GM23338 (cell line): ENCODE data around the gene GSC2.

Source experiments
- CREB1 ChIP-seq: fragments of 250-450 bp; sonication (Bioruptor Pico); IDR thresholded peaks from 2 replicates; pipeline ENCODE4 v1.5.0; 2020; ENCODE audit warnings: low read depth, mild to moderate bottlenecking, moderate library complexity
- EZH2 ChIP-seq: fragments of 200-600 bp; sonication (generic); IDR thresholded peaks from one replicate; pipeline ENCODE4 v1.8.0; 2017; ENCODE audit warnings: antibody characterized with exemption, mild to moderate bottlenecking, low read depth; ENCODE audit not compliant: unreplicated experiment
- EZH2phosphoT487 ChIP-seq: fragments of 200-600 bp; sonication (generic); IDR thresholded peaks from one replicate; pipeline ENCODE4 v1.8.1; 2018; ENCODE audit warnings: antibody characterized with exemption; ENCODE audit not compliant: unreplicated experiment
- JUNB ChIP-seq: IDR thresholded peaks from one replicate; pipeline ENCODE4 v1.6.1; 2016; ENCODE audit warnings: antibody characterized with exemption; ENCODE audit not compliant: unreplicated experiment
- NANOG ChIP-seq: IDR thresholded peaks from 2 replicates; pipeline ENCODE4 v1.6.1; 2016; ENCODE audit warnings: antibody characterized with exemption, borderline replicate concordance
- POLR2AphosphoS5 ChIP-seq: IDR thresholded peaks from 2 replicates; pipeline ENCODE4 v1.6.1; 2016; ENCODE audit warnings: antibody characterized with exemption, low read depth
- REST ChIP-seq: IDR thresholded peaks from one replicate; pipeline ENCODE4 v1.6.1; 2018; ENCODE audit warnings: antibody characterized with exemption; ENCODE audit not compliant: unreplicated experiment
- STAT1 ChIP-seq: IDR thresholded peaks from one replicate; pipeline ENCODE4 v1.6.1; 2016; ENCODE audit warnings: antibody characterized with exemption; ENCODE audit not compliant: unreplicated experiment
- ZNF114 ChIP-seq: fragments of 250-450 bp; sonication (Bioruptor Pico); IDR thresholded peaks from 2 replicates; pipeline ENCODE4 v1.5.0; 2020; ENCODE audit warnings: mild to moderate bottlenecking, moderate library complexity
- ZNF331 ChIP-seq: fragments of 250-450 bp; sonication (Bioruptor Pico); IDR thresholded peaks from 2 replicates; pipeline ENCODE4 v1.5.0; 2020; ENCODE audit warnings: low read depth, mild to moderate bottlenecking, moderate library complexity
- ZNF462 ChIP-seq: fragments of 250-450 bp; sonication (Bioruptor Pico); IDR thresholded peaks from 2 replicates; pipeline ENCODE4 v1.5.0; 2020; ENCODE audit warnings: mild to moderate bottlenecking, moderate library complexity
- TF ChIP-seq, protein P1 (sequence below), 2 experiments: fragments of 200-600 bp in 1 of 2; sonication (generic) in 1 of 2; conservative IDR thresholded peaks; 2 replicates each; pipeline versions ENCODE4 v1.5.1 to v1.6.1; 2016 to 2017; ENCODE audit warnings: antibody characterized with exemption in 2 of 2, low read depth in 2 of 2, mild to moderate bottlenecking in 2 of 2, moderate library complexity in 1 of 2
- TF ChIP-seq, protein P2 (sequence below): IDR thresholded peaks from 2 replicates; pipeline ENCODE4 v1.6.1; 2016; ENCODE audit warnings: antibody characterized with exemption

DNA sequence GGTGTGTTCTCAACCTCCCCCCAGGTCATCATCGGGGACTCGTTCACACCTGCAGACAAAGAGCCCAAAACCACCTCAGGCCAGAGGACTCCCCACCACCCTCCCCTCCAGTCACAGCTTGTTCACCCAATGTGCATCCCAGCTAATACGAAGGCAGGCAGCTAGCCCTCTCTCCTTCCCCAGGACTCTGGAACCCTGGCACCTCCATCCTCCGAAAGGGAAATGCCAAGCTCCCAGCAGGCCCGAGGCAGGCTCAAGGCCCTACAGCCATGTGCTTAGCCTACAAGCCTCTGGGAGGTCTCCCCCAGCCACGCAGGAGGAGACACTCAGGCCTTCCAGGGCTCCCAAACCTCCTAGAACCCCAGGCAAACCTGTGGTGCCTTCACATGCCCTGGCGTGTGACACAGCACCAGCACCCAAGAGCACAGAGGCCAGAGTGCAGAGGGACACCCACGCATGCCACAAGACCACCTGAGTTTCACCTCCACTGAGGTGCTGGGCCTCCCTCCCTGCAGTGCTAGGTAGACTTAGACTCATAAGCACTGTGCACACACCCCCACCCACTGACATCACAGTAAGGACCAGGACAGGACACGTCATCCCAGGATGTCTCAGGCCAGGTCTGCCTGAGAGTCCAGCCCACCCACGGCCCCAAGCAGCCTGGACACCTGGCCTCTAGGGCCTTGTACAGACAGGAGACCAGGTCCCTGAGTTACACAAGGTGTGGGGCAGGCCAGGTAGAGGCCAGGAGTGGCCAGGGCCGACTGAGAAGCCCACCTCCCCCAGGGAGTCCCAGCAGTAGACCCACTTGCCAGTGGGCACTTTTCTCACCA lies 12.5 kb downstream of the GSC2 start:
- TF ChIP-seq, protein P1, sequence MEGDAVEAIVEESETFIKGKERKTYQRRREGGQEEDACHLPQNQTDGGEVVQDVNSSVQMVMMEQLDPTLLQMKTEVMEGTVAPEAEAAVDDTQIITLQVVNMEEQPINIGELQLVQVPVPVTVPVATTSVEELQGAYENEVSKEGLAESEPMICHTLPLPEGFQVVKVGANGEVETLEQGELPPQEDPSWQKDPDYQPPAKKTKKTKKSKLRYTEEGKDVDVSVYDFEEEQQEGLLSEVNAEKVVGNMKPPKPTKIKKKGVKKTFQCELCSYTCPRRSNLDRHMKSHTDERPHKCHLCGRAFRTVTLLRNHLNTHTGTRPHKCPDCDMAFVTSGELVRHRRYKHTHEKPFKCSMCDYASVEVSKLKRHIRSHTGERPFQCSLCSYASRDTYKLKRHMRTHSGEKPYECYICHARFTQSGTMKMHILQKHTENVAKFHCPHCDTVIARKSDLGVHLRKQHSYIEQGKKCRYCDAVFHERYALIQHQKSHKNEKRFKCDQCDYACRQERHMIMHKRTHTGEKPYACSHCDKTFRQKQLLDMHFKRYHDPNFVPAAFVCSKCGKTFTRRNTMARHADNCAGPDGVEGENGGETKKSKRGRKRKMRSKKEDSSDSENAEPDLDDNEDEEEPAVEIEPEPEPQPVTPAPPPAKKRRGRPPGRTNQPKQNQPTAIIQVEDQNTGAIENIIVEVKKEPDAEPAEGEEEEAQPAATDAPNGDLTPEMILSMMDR (conservative IDR thresholded peaks at IDR 0.05; ENCODE audit: low read depth in 2 of 2), result no peak
- no peak for TF ChIP-seq POLR2AphosphoS5
- no peak for TF ChIP-seq NANOG
- TF ChIP-seq EZH2, result no peak
- TF ChIP-seq CREB1 (CRISPR knock-in tag), result no peak
- TF ChIP-seq REST, result no peak
- no peak for TF ChIP-seq EZH2phosphoT487
- TF ChIP-seq, protein P2, sequence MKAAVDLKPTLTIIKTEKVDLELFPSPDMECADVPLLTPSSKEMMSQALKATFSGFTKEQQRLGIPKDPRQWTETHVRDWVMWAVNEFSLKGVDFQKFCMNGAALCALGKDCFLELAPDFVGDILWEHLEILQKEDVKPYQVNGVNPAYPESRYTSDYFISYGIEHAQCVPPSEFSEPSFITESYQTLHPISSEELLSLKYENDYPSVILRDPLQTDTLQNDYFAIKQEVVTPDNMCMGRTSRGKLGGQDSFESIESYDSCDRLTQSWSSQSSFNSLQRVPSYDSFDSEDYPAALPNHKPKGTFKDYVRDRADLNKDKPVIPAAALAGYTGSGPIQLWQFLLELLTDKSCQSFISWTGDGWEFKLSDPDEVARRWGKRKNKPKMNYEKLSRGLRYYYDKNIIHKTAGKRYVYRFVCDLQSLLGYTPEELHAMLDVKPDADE, result no peak
- TF ChIP-seq ZNF114 (CRISPR knock-in tag), result no peak
- no peak for TF ChIP-seq JUNB
- TF ChIP-seq ZNF331, result no peak
- no peak for TF ChIP-seq STAT1
- TF ChIP-seq ZNF462, result no peak
